Measurements from ENCODE around the gene PRDM16. TPM values are rescaled to one million over a fixed set of nuclear protein-coding genes. Genes with fewer than 3 reads are reported as not detected.

The PRDM16 gene
- total RNA-seq, 1 experiment from 2014 or later, result 6.1 TPM

DNA sequence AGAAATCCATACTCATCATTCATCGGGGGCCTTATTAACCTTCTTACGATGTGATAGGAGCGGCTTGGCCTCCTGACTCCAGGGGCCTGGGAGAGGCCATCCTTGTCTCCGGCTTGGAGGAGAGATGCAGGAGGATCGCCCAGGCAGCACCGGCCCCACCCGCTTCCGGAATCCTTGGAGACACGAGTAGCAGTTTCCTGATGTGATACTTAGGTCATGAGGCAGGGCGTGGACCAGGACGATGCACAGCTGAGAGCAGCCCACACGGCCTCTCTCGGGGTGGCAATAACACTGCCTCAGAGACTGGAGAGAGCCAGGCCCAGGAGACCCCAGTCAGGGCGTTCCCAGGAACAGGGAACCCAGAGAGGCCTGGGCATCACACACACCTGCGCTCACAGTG lies 221.9 kb downstream of the PRDM16 start:
- H2AFZ ChIP-seq (ENCODE audit: low read depth, low read length, poor library complexity, severe bottlenecking), result no peak overlapping the region
- POLR2A ChIA-PET, result no interaction called here
- no peaks in the 10 kb centered on the region for H3K9me3 ChIP-seq (ENCODE audit: control insufficient read depth in 1 of 2, insufficient read depth in 1 of 2, low read depth in 1 of 2, low read length in 2 of 2)
- peaks cover 12 to 23% of the 10 kb centered on the region in 2 experiments for H3K4me1 ChIP-seq (ENCODE audit: control insufficient read depth in 1 of 2, insufficient read depth in 2 of 2, low read length in 2 of 2)
- TF ChIP-seq YY1 (IDR thresholded peaks at IDR 0.05; ENCODE audit: extremely low read depth, insufficient replicate concordance, low read depth, low read length) (no peak), POLR2A (IDR thresholded peaks at IDR 0.05; ENCODE audit: borderline replicate concordance, extremely low read depth, insufficient read depth, insufficient read length) (no peak), TCF7L2 (IDR thresholded peaks at IDR 0.05; ENCODE audit: borderline replicate concordance, extremely low read depth, insufficient read depth, insufficient read length) (no peak), JUND (IDR thresholded peaks at IDR 0.05) (no peak), POLR2AphosphoS5 (IDR thresholded peaks at IDR 0.05; ENCODE audit: low read depth, low read length) (no peak), SIN3A (IDR thresholded peaks at IDR 0.05; ENCODE audit: low read depth) (no peak), EGR1 (IDR thresholded peaks at IDR 0.05; ENCODE audit: low read depth) (no peak), ELF1 (IDR thresholded peaks at IDR 0.05; ENCODE audit: borderline replicate concordance, low read depth) (no peak), SP1 (IDR thresholded peaks at IDR 0.05; ENCODE audit: low read depth) (no peak), EZH2phosphoT487 (IDR thresholded peaks at IDR 0.05; ENCODE audit: borderline replicate concordance) (no peak), FOSL1 (IDR thresholded peaks at IDR 0.05; ENCODE audit: low read depth) (no peak)
- TF ChIP-seq, protein P1, sequence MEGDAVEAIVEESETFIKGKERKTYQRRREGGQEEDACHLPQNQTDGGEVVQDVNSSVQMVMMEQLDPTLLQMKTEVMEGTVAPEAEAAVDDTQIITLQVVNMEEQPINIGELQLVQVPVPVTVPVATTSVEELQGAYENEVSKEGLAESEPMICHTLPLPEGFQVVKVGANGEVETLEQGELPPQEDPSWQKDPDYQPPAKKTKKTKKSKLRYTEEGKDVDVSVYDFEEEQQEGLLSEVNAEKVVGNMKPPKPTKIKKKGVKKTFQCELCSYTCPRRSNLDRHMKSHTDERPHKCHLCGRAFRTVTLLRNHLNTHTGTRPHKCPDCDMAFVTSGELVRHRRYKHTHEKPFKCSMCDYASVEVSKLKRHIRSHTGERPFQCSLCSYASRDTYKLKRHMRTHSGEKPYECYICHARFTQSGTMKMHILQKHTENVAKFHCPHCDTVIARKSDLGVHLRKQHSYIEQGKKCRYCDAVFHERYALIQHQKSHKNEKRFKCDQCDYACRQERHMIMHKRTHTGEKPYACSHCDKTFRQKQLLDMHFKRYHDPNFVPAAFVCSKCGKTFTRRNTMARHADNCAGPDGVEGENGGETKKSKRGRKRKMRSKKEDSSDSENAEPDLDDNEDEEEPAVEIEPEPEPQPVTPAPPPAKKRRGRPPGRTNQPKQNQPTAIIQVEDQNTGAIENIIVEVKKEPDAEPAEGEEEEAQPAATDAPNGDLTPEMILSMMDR (IDR thresholded peaks at IDR 0.05 in 2 of 3, conservative IDR thresholded peaks at IDR 0.05 in 1 of 3; ENCODE audit: borderline replicate concordance in 1 of 3, insufficient read depth in 1 of 3, low read depth in 2 of 3, low read length in 2 of 3), result no peak
- TF ChIP-seq, protein P2, sequence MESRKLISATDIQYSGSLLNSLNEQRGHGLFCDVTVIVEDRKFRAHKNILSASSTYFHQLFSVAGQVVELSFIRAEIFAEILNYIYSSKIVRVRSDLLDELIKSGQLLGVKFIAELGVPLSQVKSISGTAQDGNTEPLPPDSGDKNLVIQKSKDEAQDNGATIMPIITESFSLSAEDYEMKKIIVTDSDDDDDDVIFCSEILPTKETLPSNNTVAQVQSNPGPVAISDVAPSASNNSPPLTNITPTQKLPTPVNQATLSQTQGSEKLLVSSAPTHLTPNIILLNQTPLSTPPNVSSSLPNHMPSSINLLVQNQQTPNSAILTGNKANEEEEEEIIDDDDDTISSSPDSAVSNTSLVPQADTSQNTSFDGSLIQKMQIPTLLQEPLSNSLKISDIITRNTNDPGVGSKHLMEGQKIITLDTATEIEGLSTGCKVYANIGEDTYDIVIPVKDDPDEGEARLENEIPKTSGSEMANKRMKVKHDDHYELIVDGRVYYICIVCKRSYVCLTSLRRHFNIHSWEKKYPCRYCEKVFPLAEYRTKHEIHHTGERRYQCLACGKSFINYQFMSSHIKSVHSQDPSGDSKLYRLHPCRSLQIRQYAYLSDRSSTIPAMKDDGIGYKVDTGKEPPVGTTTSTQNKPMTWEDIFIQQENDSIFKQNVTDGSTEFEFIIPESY (IDR thresholded peaks at IDR 0.05; ENCODE audit: extremely low read depth, insufficient replicate concordance, low read length), result no peak
- TF ChIP-seq, protein P3, sequence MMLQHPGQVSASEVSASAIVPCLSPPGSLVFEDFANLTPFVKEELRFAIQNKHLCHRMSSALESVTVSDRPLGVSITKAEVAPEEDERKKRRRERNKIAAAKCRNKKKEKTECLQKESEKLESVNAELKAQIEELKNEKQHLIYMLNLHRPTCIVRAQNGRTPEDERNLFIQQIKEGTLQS (IDR thresholded peaks at IDR 0.05), result no peak
- no peak overlapping the region for H3K9ac ChIP-seq (ENCODE audit: low read length)
- DNase-seq (ENCODE audit: low read depth, low spot score) (no peak), ATAC-seq (no peak)
- H3K4me2 ChIP-seq (ENCODE audit: low read length), result no peak overlapping the region
- BruUV-seq (replicated peaks), result no TSS peak
- intact Hi-C loops (cut with micrococcal nuclease), result no loop called here
- no peaks in the 10 kb centered on the region for H4K20me1 ChIP-seq (ENCODE audit: insufficient read depth)
- CTCF ChIA-PET, result no interaction called here
- H3K36me3 ChIP-seq (ENCODE audit: control insufficient read depth in 1 of 2, insufficient read depth in 2 of 2, low read length in 2 of 2), result no peaks in the 10 kb centered on the region
- H3K27ac ChIP-seq (ENCODE audit: low read depth, low read length), result no peak overlapping the region
- H3K9me2 ChIP-seq (ENCODE audit: insufficient read depth), result no peaks in the 10 kb centered on the region
- RAD21 ChIA-PET (ENCODE audit: low non-redundant PET in 1 of 2, low total read pairs in 2 of 2, uncharacterized antibody in 2 of 2, unreplicated experiment in 2 of 2), result no interaction called here
- no peak overlapping the region for H3K4me3 ChIP-seq (replicated peaks in 1 of 2; ENCODE audit: low read depth in 1 of 2, low read length in 2 of 2)
- no peaks in the 10 kb centered on the region for H3K79me2 ChIP-seq (ENCODE audit: insufficient read depth, low read length)
- H3K27me3 ChIP-seq (ENCODE audit: insufficient read depth, low read length), result no peaks in the 10 kb centered on the region; the same call in 1 of the 2 replicates
